B cell (primary cell): ENCODE results near the gene XPA.

Experiments used
- CTCF ChIP-seq: fragments of 200-600 bp; IDR thresholded peaks from one replicate; pipeline ENCODE4 v1.8.0; 2022; ENCODE audit warnings: antibody characterized with exemption, mild to moderate bottlenecking
- EZH2 ChIP-seq: IDR thresholded peaks from 2 replicates; pipeline ENCODE4 v1.6.1; 2012; ENCODE audit warnings: borderline replicate concordance, low read depth, mild to moderate bottlenecking, moderate library complexity, low read length; ENCODE audit not compliant: insufficient read depth, poor library complexity, severe bottlenecking

- TF ChIP-seq CTCF = no peak
- no peak for TF ChIP-seq EZH2
These were observed 24.3 kb upstream of the XPA start for GRCh38 chr9:97721396-97721795.
